GM19467 (cell line): ENCODE measurements around the gene CIAPIN1.

Experiments
- ATAC-seq: cut with Tn5 transposase; IDR thresholded peaks from one replicate; pipeline ENCODE4 v1.9.1; 2021; ENCODE audit warnings: mild to moderate bottlenecking, moderate library complexity; ENCODE audit not compliant: unreplicated experiment

The CIAPIN1 gene

GRCh38 chr16:57476546-57477410, 29.6 kb upstream of the CIAPIN1 start:
- no peak for ATAC-seq

DNA sequence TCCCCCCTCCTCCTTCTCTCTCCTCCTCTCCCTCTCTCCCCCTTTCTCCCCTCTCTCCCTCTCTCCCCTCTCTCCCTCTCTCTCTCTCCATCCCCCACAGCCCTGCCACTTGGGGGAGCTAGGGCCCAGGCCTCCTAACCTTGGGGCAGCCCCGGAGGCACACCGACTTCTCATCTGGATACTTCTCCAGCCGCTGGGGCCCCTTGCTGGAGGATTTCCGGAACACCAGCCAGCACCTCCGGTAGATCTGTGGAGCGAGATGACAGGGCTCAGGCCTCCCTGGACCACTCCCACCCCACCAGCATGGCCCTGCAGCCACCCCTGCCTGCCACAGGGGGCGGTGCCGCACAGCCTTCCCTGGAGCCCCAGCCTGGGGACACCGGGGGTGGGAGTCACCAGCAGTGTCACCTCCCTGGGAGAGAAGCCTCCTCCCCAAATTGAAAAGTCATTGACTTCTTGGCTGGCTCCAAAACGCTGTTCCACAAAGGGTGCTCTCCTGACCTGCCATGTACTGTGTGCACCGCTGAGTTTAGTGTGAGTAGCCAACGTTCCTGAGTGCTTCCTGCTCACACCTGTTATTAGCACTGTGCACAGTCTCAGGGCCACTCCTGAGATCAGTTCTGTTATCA, 28.6 kb upstream of the CIAPIN1 start:
- peak; percentile 89 for ATAC-seq

- ATAC-seq: no peak
These were observed 27.8 kb upstream of the CIAPIN1 start for GRCh38 chr16:57474671-57475661.

DNA sequence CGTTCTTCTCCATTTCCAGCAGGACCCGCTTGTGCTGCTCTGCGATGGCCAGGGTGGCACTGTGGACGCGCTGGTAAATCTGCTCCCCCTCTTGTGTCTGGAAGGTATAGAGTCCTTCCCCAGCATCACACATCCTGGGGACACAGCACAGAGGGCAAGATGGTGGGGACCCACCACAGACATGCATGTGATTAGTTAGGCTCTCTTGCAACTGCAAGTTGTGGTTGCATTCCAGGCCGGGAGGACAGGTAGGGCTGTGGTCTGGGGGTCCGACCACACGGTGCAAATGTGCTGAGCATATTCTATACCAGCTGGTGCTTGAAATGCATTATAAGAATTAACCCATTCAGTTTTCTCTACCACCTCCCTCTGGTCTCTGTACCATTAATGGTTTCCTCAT, 26.7 kb upstream of the CIAPIN1 start:
- no peak for ATAC-seq

DNA sequence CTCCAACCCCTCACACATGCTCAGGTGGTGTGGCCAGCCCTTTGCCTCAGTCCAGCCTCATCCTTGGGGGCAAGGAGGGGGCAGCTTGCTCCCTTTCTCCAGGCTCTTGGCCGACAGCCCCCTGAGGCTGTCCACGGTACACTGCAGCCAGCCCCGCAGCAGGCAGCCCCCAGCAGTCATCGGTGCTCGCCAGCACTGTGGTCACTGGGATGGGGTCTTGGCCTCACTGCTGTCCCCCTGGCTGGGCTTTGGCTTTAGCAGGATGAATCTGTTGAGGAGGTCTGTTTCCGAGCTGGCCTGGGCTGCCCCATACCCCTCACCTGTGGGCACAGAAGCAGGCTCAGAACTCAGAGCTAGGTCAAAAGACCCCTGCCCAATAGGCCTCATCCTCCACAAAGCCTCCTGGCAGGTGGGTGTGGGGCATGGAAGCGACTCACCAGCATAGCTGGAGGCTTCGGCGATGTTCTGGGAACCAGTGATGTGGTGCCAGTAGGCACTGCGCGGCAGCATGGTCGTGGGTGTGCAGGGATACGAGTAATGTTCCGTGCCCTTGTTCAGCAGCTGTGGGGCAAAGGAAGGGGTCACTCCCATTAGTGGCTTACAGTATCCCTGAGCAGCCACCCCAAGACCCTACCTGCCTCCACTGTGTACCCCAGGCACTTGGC, 26.1 kb upstream of the CIAPIN1 start:
- no peak for ATAC-seq

- no peak for ATAC-seq
These were observed 25.5 kb upstream of the CIAPIN1 start for GRCh38 chr16:57472665-57473060.

- no peak for ATAC-seq
These were observed 24.9 kb upstream of the CIAPIN1 start for GRCh38 chr16:57471852-57472664.

- ATAC-seq: no peak
These were observed 24.0 kb upstream of the CIAPIN1 start for GRCh38 chr16:57471209-57471608.

- ATAC-seq: no peak
These were observed 23.5 kb upstream of the CIAPIN1 start for GRCh38 chr16:57470711-57471110.

GRCh38 chr16:57469917-57470470, 22.8 kb upstream of the CIAPIN1 start:
- no peak for ATAC-seq

DNA sequence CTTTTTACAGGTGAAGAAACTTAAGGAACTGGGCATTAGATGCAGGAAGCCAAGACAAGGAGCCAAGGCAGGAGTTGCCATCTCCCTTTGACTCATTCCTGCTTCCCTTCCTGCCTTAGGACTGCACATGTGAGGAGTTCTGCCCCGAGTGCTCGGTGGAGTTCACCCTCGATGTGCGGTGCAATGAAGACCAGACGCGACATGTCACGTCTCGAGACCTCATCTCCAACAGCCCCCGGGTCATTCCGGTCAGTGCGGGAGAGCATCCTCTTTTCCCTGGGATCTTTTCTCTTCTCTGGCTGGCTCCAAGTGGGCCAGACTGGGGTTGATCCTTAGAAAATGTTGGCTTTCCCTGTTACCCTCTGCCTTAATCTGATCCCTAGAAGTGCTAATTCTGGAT, 21.9 kb upstream of the CIAPIN1 start:
- ATAC-seq: no peak

DNA sequence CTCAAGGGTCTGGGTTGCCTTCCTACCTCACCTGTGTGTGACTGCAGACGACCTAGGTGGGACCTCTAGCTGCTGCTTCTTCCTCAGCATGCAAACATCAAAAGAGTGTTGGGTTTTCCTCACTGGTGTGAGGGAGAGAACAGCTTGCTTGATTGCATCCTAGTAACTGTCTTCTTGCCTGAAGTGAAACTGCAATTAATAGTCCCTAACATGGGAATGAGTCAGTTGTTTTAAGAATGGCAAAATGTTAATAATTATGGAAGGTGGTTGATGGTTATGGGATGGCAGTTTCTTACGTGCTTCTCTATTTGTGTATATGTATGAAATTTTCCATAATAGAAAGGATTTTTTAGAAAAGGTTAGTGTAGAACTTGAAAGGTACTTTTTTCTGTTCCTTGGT, 21.2 kb upstream of the CIAPIN1 start:
- no peak for ATAC-seq

- ATAC-seq: no peak
These were observed 17.3 kb upstream of the CIAPIN1 start for GRCh38 chr16:57464523-57464922.

DNA sequence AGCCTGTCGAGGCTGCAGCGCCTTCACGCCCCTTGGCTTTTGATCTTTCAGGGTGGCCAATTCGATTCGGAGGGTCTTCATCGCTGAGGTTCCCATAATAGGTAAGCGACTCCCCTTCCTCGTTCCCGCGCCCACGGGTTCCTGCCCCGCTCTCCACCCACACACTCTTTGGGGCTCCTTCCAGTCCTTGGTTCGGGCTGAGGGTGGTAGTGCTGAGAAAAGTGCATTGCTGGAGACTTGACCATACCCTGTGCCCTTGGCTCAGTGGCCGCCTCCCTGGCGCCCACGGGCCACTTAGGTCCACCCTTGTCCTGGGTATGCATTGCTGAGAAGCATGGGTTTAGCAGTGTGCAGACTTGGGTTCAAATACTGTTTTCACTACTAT, 15.8 kb upstream of the CIAPIN1 start:
- no peak for ATAC-seq

- peak; percentile 82 for ATAC-seq
These were observed 15.2 kb upstream of the CIAPIN1 start, which contains the start of gene POLR2C for GRCh38 chr16:57462209-57462977. TSS of gene POLR2C (plus strand) at chr16:57462679. CDS start at chr16:57462725, 46 bp downstream.

- ATAC-seq: no peak
These were observed 4.8 kb upstream of the CIAPIN1 start for GRCh38 chr16:57452021-57452420.

- ATAC-seq: peak; percentile 19
These were observed 527 bp downstream of the CIAPIN1 start for GRCh38 chr16:57446531-57447185.

- no peak for ATAC-seq
These were observed 1.7 kb downstream of the CIAPIN1 start for GRCh38 chr16:57445510-57445909.
